HepG2 (cell line): Measurements from ENCODE around the gene WDR11. TPM values are rescaled to one million over a fixed set of nuclear protein-coding genes. Genes with fewer than 3 reads are reported as not detected.

ENCODE experiments used
- EEA1 ChIP-seq: sonication (generic); formaldehyde crosslinking; IDR thresholded peaks from 2 replicates; pipeline ENCODE4 v1.5.1; 2020; ENCODE audit warnings: mild to moderate bottlenecking, missing genetic modification reagents, borderline replicate concordance
- ERF ChIP-seq: IDR thresholded peaks from 2 replicates; pipeline ENCODE4 v1.6.1; 2018; ENCODE audit warnings: missing biosample characterization, missing genetic modification reagents
- FUBP1 ChIP-seq: sonication (generic); formaldehyde crosslinking; IDR thresholded peaks from 2 replicates; pipeline ENCODE4 v1.5.1; 2020; ENCODE audit warnings: missing genetic modification reagents, mild to moderate bottlenecking, borderline replicate concordance
- HMGA1 ChIP-seq: sonication (generic); formaldehyde crosslinking; conservative IDR thresholded peaks from 2 replicates; pipeline ENCODE4 v1.4.0; 2020; ENCODE audit warnings: missing genetic modification reagents
- MED8 ChIP-seq: sonication (generic); formaldehyde crosslinking; IDR thresholded peaks from 2 replicates; pipeline ENCODE4 v1.8.1; 2023; ENCODE audit warnings: mild to moderate bottlenecking, missing genetic modification reagents; ENCODE audit not compliant: insufficient replicate concordance
- MIER3 ChIP-seq: IDR thresholded peaks from 2 replicates; pipeline ENCODE4 v1.6.1; 2016; ENCODE audit warnings: missing compliant biosample characterization, borderline replicate concordance
- MTF2 ChIP-seq: sonication (generic); formaldehyde crosslinking; IDR thresholded peaks from 2 replicates; pipeline ENCODE4 v1.5.0; 2020; ENCODE audit warnings: missing genetic modification reagents, borderline replicate concordance
- NR2F2 ChIP-seq: IDR thresholded peaks from 2 replicates; pipeline ENCODE4 v1.6.1; 2012; ENCODE audit warnings: low read depth, inconsistent platforms, borderline replicate concordance
- SMARCC2 ChIP-seq: fragments of 450-650 bp; IDR thresholded peaks from 2 replicates; pipeline ENCODE4 v1.6.1; 2017; ENCODE audit warnings: antibody characterized with exemption, mild to moderate bottlenecking
- TAF1 ChIP-seq: sonication (generic); formaldehyde crosslinking; IDR thresholded peaks from 2 replicates; pipeline ENCODE4 v1.4.0; 2020; ENCODE audit warnings: missing genetic modification reagents
- THYN1 ChIP-seq: sonication (generic); formaldehyde crosslinking; IDR thresholded peaks from 2 replicates; pipeline ENCODE4 v1.8.1; 2023; ENCODE audit warnings: low read depth, mild to moderate bottlenecking, moderate library complexity, missing genetic modification reagents, borderline replicate concordance
- TIGD3 ChIP-seq: sonication (generic); formaldehyde crosslinking; IDR thresholded peaks from 2 replicates; pipeline ENCODE4 v1.5.1; 2020; ENCODE audit warnings: mild to moderate bottlenecking, missing genetic modification reagents, borderline replicate concordance
- ZBED4 ChIP-seq: sonication (generic); formaldehyde crosslinking; IDR thresholded peaks from 2 replicates; pipeline ENCODE4 v1.4.0; 2020; ENCODE audit warnings: missing genetic modification reagents, borderline replicate concordance
- ZNF205 ChIP-seq: IDR thresholded peaks from 2 replicates; pipeline ENCODE4 v1.6.1; 2018; ENCODE audit warnings: missing biosample characterization, missing genetic modification reagents
- ZNF232 ChIP-seq: sonication (generic); formaldehyde crosslinking; IDR thresholded peaks from 2 replicates; pipeline ENCODE4 v1.4.0; 2020; ENCODE audit warnings: missing genetic modification reagents, borderline replicate concordance
- ZNF432 ChIP-seq: sonication (generic); formaldehyde crosslinking; IDR thresholded peaks from 2 replicates; pipeline ENCODE4 v1.5.0; 2020; ENCODE audit warnings: missing genetic modification reagents, mild to moderate bottlenecking, borderline replicate concordance
- ZNF790 ChIP-seq: sonication (generic); formaldehyde crosslinking; IDR thresholded peaks from 2 replicates; pipeline ENCODE4 v1.8.0; 2022; ENCODE audit warnings: missing genetic modification reagents, mild to moderate bottlenecking, borderline replicate concordance
- ZNF839 ChIP-seq: sonication (generic); formaldehyde crosslinking; IDR thresholded peaks from 2 replicates; pipeline ENCODE4 v1.4.0; 2020; ENCODE audit warnings: missing genetic modification reagents, mild to moderate bottlenecking, borderline replicate concordance
- ZSCAN29 ChIP-seq: sonication (generic); formaldehyde crosslinking; conservative IDR thresholded peaks from 2 replicates; pipeline ENCODE4 v1.4.0; 2020; ENCODE audit warnings: mild to moderate bottlenecking, missing genetic modification reagents
- polyA plus RNA-seq, 8 experiments: library from polyadenylated mRNA; depleted of rRNA in 3 of 8; stranded (reverse) in 7 of 8; unstranded in 1 of 8; fragments of >200 nt; fragmentation: Illumina TruSeq in 4 of 8; extraction: Trizol in 4 of 8; gene quantifications; 2 replicates each; pipeline versions ENCODE4 v1.2.1 to v1.2.3, GENCODE V29; 2011 to 2016; ENCODE audit warnings: low read depth in 4 of 8, missing spikeins in 1 of 8, mixed read lengths in 1 of 8; ENCODE audit not compliant: insufficient read depth in 1 of 8
- total RNA-seq, 5 experiments: library from RNA; depleted of rRNA; stranded (reverse); fragments of >200 nt; fragmentation: Illumina TruSeq; extraction: Trizol; gene quantifications; 2 replicates each; pipeline ENCODE4 v1.2.3, GENCODE V29; 2016; ENCODE audit warnings: low read depth in 1 of 5

WDR11 gene
- total and polyA plus RNA-seq, 2 of the 13 experiments (the other 11 are each of a cell fraction or from before 2014, with no cell fraction given), result 38.0 to 45.2 TPM

- no peak for TF ChIP-seq ZNF790
- peak; percentile 94 for TF ChIP-seq ERF (CRISPR knock-in tag)
- TF ChIP-seq MED8 (CRISPR knock-in tag), result peak; percentile 93
- TF ChIP-seq EEA1 (CRISPR knock-in tag), result peak; percentile 46; the same call in 1 of the 2 replicates
- no peak for TF ChIP-seq HMGA1 (CRISPR knock-in tag)
- TF ChIP-seq SMARCC2, result no peak
- no peak for TF ChIP-seq ZNF839
- TF ChIP-seq ZSCAN29 (CRISPR knock-in tag), result peak; percentile 76; the same call in 1 of the 2 replicates
- TF ChIP-seq ZNF432, result no peak
- TF ChIP-seq NR2F2, result peak; percentile 48; the same call in 1 of the 2 replicates
- TF ChIP-seq FUBP1 (CRISPR knock-in tag), result no peak; the same call in 1 of the 2 replicates
- peak; percentile 80; the same call in 1 of the 2 replicates for TF ChIP-seq ZNF232
- TF ChIP-seq MIER3 (CRISPR knock-in tag), result peak; percentile 50; the same call in 1 of the 2 replicates
- TF ChIP-seq TIGD3 (CRISPR knock-in tag), result no peak
- no peak for TF ChIP-seq THYN1 (CRISPR knock-in tag)
- peak; percentile 86 for TF ChIP-seq ZBED4 (CRISPR knock-in tag)
- no peak; the same call in 1 of the 2 replicates for TF ChIP-seq MTF2 (CRISPR knock-in tag)
- peak; percentile 86 for TF ChIP-seq ZNF205 (CRISPR knock-in tag)
- TF ChIP-seq TAF1, result peak; percentile 87
These were observed at the start of gene WDR11 (continued) for GRCh38 chr10:120850911-120851865.
